ENCODE results near the gene PEAK1.

DNA sequence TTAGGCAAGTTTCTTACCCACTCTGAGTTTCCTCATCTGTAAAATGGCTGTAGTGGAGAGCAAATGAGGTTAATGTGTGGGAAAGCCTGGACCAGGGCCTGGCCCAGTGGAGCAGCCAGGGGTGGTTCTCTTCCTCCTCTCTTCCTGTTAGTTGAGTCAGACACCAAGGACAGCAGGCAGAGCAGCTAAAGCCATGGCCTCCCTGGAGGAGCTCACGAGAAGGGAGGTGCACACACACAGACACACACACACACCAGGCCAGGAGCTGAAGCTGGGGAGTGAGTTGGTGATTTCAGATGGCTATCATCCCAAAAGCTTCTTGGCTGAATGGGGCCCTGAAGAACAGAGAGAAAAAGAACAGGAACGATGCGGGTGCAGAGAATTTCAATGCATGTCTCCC lies 315.7 kb downstream of the PEAK1 start:
- TF ChIP-seq RAD51 (IDR thresholded peaks at IDR 0.05) (no peak), CUX1 (IDR thresholded peaks at IDR 0.05; ENCODE audit: insufficient replicate concordance, low read depth, low read length) (no peak), MYC (IDR thresholded peaks at IDR 0.05; ENCODE audit: insufficient read depth, insufficient read length, insufficient replicate concordance, low read length, severe bottlenecking) (no peak), ZNF207 (IDR thresholded peaks at IDR 0.05; ENCODE audit: borderline replicate concordance) (no peak)
- TF ChIP-seq, protein P1, sequence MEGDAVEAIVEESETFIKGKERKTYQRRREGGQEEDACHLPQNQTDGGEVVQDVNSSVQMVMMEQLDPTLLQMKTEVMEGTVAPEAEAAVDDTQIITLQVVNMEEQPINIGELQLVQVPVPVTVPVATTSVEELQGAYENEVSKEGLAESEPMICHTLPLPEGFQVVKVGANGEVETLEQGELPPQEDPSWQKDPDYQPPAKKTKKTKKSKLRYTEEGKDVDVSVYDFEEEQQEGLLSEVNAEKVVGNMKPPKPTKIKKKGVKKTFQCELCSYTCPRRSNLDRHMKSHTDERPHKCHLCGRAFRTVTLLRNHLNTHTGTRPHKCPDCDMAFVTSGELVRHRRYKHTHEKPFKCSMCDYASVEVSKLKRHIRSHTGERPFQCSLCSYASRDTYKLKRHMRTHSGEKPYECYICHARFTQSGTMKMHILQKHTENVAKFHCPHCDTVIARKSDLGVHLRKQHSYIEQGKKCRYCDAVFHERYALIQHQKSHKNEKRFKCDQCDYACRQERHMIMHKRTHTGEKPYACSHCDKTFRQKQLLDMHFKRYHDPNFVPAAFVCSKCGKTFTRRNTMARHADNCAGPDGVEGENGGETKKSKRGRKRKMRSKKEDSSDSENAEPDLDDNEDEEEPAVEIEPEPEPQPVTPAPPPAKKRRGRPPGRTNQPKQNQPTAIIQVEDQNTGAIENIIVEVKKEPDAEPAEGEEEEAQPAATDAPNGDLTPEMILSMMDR (IDR thresholded peaks at IDR 0.05 in 2 of 3, conservative IDR thresholded peaks at IDR 0.05 in 1 of 3; ENCODE audit: control insufficient read depth in 2 of 3, extremely low read depth in 1 of 3, insufficient read depth in 1 of 3, low read depth in 3 of 3, low read length in 3 of 3): no peak

Measured in GM12878 (cell line).